Activated naive CD4-positive, alpha-beta T cell treated with Interleukin-2 at 50 U/mL for 16 hours (primary cell): Measurements from ENCODE around the gene MICAL2.

ENCODE experiments used
- DNase-seq: peaks from one replicate; pipeline ENCODE4 v3.0.0-alpha.2; 2020

MICAL2 gene

DNA sequence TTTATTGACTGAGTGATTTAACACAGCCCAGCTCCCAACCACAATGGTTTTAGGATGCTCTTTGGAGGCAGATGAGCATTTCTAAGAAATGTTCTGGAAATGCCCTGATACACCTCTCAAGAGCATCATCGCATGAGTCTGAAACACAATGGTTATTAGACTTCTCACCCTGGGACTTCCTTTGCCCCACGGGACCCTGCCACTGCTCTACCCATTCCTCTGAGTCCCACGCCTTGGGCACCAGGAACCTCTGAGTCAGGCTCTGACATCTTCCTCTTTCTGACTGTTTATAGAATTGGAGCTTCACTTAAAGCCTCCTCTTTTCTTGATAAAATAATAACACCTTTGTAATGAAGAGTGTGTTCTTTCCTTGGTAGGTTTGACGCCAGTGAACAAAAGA, 181.4 kb downstream of the MICAL2 start:
- DNase-seq, result no peak

GRCh38 chr11:12292766-12293165, 182.4 kb downstream of the MICAL2 start:
- DNase-seq, result no peak

DNA sequence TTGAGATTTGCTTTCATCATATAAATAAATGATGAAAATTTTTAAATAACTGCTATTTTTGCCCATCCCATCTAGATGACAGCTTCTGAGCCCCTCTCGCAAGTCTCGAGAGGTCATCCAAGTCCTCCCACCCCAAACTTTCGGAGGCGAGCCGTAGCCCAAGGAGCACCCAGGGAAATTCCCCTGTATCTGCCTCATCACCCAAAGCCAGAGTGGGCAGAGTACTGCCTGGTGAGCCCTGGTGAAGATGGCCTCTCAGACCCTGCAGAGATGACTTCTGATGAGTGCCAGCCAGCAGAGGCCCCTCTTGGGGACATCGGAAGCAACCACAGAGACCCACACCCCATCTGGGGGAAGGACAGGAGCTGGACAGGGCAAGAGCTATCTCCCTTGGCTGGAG, 183.1 kb downstream of the MICAL2 start:
- no peak for DNase-seq

- DNase-seq, result no peak
Measured at GRCh38 chr11:12294613-12295012, 184.2 kb downstream of the MICAL2 start.

GRCh38 chr11:12295943-12296342, 185.6 kb downstream of the MICAL2 start:
- DNase-seq, result no peak

DNA sequence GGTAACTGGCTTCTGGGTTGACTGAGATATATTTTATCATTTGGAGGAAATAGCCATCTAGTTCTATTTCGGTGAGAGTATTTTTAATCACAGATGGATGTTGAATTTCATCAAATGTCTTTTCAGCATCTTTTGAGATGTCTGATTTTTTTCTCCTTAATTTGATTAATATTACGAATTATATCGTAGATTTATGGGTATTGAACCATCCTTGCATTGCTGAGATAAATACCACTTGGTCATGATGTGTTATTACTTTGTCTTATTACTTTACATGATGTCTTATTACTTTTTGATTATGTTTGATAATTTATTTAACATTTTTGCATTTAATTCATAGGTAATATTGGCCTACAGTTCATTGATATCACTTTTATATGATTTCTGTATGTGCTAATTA, 188.2 kb downstream of the MICAL2 start:
- DNase-seq, result no peak

GRCh38 chr11:12301379-12301778, 191.0 kb downstream of the MICAL2 start:
- no peak for DNase-seq

- DNase-seq, result no peak
Measured at GRCh38 chr11:12303421-12304149, 193.2 kb downstream of the MICAL2 start.

DNA sequence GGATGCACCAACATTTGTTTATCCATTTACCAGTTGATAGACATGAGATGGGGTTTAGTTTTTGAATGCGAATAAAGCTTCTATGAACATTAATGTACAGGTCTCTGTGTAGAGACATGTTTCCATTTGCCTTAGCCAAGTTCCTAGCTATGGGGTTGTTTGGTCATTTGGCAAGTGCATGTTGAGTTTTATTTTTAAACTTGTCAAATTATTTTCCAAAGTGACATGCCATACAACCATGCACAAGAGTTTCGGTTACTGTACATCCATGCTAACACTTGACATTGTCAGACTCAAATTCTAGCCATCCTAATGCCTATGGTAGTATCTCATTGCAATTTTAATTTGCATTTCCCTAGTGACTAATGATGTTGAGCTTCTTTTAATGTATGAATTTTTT, 196.4 kb downstream of the MICAL2 start:
- no peak for DNase-seq

DNA sequence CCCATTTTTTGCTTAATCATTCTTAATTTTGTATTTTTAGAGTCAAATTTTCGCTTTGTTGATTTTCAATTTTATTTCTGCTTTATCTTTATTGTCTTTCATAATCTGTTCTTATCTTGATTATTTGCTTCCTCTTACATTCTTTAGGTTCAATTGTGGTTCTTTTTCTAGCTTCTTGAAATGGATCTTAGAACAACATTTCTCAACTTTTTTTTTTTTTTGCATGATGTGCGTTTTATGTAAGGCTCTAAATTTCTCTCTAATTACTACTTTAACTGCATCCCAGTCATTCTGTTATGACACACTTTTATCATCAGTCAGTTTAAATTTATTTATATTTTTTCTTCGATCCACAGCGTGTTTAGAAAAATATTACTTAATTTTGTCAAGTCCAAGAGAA, 201.7 kb downstream of the MICAL2 start:
- no peak for DNase-seq
